Measurements from ENCODE around the gene PHLDB1.

Gene PHLDB1

DNA sequence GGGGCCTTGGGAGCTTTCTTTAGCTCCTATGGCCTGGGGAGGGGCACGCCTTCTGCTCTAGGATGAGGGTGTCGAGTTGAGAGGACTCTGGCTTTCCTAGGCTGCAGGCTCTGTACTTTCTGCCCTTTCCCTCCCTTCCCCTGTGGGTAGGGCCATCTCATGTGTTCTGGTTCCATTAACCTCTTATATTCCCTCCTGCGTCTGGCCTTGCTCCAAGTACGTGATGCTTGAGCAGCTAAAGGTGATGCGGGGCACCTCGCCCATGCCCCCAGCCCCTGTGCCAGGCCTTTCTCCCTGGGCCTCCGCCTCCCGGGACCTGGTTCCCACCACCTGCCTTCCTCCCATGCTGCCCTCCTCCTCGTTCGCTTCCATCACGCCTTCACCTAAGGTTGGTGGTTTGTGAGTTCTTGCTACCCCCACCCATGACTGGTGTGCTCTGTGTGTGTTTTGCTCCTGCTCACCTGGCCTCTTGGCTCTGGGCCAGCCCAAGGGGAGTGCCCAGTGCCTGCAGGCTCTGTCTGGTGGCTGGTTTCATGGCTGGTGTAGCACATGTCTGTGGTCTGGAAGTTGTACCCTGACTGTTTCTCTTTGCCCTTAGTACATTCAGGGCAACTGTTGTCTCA is 34.1 kb downstream of the PHLDB1 start:
- no peak for DNase-seq

DNA sequence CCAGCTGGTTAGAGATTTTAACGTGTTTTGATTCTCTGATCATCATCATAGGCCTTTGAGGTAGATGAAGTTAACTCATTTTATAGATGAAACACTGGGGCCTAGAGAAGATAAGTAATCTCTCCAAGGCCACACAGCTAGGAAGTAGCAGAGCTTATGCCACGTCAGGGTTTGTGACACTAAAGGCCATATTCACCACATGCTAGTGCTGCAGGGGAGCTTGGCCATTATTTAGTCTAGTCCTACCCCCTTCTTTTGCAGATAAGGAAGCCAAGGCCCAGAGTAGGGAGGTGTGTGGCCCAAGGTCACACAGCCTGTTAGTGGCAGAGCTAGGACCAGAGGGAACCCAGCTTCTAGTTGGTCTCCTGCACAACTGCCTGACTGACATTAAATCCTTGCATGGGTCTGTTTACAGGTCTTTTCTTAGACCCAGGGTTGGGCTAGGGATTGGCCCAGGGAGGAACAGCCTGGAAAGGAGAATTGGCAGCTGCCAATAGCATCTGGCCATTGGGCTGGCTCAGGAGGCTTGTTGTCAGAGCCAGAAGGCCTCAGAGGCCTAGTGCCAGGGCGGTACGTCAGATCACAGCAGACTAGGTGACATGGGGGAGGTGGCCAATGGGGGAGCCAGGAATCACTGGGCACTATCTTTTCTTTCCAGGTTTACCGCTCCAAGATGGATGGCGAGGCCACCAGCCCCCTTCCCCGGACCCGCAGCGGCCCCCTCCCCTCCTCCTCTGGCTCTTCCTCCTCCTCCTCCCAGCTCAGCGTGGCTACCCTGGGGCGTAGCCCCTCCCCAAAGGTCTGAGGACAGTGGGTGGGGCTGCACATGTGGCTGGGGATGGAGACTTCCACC is 36.0 kb downstream of the PHLDB1 start:
- no peak for DNase-seq

DNA sequence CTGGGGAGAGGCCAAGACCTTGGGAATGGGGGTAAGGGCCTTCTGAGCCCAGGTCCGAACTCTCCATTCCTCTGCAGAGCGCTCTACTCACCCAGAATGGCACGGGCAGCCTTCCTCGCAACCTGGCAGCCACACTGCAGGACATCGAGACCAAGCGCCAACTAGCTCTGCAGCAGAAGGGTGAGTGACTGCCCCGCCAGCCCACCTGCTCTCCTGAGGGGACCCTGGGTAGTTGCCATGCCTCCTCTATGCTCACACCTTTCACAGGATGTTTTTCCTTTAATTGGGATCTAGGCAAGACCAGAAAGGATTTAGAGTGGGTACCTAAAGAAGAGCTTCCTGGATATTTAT is 36.6 kb downstream of the PHLDB1 start:
- no peak for DNase-seq

DNA sequence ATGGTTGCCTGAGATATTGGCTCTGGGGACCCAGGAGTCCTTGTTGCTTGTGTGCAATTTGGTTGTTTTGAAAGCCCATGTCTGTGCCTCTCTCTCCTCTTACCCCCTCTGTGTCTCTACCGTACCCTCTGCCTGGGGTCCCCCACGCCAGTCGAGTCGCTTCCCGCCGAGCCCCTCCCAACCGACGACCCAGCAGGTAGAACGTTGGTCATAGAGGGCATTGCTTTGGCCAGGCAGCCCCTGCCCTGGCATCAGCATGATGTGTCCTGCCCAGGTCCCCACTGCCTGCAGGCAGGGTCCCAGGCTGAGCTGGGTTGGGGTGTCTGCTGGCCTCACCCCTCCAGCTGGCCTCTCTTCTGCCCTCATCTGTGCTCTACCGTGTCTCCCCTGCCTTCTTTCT is 37.1 kb downstream of the PHLDB1 start:
- DNase-seq, result no peak

DNA sequence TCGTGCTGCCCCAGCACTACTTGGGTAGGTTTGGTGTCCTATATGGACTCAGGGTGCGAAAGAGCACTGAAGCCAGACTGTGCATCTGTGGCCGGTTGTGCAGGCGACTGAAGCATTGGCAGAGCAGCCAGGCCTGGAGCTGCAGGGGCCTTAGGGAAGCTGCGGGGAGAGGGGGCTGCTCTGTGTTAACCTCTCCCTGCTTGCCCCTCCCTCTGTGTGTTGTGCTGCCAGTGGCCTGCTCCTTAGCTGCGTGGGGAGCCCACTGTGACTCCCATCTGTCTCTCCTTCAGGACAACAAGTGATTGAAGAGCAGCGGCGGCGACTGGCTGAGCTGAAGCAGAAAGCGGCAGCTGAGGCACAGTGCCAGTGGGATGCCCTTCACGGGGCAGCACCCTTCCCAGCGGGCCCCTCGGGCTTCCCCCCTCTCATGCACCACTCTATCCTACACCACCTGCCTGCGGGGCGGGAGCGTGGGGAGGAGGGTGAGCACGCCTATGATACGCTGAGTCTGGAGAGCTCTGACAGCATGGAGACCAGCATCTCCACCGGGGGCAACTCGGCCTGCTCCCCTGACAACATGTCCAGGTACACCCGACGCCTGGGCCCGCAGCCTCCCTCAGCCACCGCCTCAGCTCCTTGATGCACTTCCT is 37.8 kb downstream of the PHLDB1 start:
- DNase-seq, result no peak

DNA sequence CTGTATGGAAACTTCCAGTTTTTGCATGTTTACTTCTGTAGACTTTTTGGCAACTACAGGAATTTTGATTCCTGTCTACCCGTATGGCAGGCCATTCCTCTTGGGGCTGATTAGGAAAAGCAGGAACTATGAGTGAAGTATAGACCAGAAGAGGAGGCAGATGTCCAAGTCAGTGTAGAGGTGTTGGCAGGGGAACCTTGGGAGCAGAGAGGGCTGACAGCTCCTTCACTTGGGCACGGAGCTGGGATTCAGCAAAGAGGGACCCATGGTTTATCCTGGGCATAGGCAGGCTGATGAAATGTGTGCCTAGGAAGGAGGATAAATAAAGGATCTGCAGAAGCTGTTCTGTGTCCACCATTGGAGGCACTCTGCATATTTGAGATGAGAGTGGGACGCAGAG is 39.0 kb downstream of the PHLDB1 start:
- no peak for DNase-seq

DNA sequence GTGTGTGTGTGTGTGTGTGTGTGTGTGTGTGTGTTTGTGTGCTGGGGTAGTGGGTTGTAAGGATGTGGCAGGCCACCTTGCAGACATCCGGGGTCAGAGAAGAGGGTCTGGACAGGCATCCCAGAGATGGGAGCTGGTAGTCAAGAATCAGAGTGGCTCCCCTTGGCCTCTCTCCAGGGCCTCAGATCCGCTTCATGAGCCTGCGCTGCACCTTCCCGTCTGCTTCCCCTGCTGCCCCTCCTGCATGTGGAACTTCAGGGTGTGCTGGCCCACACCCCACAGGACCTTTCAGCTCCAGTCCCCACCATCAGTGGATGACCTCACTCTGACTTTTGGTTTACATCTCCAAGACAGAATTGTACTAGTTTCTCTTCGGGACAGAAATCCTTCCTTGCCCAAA is 40.9 kb downstream of the PHLDB1 start:
- DNase-seq, result no peak

DNA sequence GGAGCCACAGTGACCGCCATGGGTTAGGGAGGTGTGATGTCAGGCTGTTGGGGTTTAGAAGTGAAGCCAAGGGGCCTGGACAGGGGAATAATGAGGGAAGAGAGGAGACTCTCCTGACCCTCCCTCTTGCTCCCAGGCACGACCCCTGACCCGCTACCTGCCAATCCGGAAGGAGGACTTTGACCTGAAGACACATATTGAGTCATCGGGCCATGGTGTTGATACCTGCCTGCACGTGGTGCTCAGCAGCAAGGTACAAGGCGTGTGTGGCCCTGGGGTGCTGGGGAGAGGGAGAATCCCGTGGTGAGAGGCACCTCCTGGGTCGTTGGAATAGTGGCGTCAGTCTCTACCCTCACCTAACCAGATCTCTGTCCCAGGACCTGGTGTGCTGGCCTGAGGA is 42.5 kb downstream of the PHLDB1 start:
- no peak for DNase-seq

DNA sequence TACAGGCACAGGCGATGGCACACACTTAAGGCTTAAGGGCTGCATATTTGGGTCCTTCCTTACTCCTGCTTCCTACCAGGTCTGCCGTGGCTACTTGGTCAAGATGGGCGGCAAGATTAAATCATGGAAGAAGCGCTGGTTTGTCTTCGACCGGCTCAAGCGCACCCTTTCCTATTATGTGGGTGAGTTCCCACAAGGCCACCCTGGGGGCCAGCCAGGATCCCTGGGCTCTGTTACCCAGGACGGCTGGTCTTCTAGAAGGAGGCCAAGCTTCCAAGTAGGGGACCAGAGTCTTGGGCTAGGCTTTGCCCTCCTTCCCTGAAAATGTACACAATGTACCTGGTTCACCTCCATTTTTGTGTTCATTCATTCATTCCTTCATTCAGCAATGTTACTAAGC is 43.0 kb downstream of the PHLDB1 start:
- no peak for DNase-seq

DNA sequence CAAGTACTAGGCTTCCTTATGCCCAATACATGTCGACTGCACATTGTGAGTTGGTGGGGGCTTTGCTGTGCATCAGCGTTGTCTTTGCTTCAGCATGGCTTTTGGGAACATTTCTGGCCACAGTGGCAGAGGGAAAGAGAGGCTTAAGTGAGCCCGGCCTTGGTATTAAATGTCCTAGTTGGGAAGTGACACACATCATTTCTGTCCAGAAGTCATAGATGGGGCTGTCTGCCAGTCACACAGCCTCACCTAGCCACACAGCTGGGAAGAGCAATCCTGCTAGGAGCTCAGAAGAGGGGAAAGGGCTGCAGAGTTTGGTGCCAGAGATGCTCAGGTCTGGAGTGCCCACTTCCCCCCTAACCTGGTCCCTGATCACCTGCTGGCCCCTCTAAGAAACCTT is 44.4 kb downstream of the PHLDB1 start:
- no peak for DNase-seq

DNA sequence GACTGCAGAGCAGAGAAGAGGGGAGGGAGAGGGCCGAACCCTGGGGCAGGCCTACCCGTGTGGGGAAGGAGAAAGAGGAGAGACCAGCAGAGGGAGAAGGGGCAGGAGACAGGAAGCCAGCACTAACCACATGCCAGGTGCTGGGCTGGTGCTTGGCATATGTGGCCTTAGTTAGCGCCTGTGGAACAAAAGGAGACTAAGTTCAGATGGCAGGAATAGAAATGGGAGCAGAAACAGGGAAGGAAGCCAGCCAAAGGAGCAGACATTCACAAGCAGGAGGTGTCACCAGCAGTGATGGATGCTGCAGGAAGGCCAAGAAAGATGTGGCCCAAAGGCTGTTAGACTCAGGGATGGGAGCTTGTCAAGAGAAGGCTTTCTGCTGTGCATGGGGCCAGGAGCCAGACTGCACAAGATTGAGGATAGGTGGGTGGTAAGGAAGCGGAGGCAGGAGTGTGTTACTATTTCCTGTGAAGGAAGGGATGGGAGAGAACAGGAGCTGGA is 45.3 kb downstream of the PHLDB1 start:
- no peak for DNase-seq

DNA sequence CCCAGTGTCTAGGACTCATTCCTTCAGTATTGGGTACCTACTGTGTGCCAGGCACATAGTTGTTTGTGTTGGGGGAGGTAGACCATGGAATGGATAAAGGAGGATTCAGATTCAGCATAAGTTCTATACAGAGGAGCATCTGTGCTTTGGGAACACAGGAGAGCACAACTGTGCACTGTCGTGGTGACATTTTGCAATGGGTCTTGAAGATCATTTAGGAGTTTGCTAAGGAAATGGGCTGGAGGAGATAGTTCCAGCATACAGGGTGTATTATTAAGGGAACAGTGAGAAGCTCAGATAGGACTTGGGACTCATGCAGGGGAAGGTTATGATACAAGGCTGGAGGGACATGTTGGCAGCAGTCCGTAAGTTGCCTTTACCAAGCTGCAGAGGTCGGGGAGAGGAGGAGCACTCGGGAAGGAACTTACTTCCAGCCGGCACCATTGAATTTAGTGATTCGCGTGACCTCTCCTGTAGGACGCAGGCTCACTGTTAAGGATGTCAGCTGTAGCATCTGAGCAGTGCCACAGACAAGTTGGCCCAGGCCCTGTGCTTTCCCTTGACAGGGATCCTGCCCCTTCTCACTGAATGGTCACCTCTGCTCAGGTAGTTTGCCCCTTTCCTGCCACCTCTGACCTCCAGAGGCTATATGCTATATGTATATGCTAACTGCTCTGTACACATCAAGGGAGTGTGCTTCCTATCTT is 46.4 kb downstream of the PHLDB1 start:
- no peak for DNase-seq

DNA sequence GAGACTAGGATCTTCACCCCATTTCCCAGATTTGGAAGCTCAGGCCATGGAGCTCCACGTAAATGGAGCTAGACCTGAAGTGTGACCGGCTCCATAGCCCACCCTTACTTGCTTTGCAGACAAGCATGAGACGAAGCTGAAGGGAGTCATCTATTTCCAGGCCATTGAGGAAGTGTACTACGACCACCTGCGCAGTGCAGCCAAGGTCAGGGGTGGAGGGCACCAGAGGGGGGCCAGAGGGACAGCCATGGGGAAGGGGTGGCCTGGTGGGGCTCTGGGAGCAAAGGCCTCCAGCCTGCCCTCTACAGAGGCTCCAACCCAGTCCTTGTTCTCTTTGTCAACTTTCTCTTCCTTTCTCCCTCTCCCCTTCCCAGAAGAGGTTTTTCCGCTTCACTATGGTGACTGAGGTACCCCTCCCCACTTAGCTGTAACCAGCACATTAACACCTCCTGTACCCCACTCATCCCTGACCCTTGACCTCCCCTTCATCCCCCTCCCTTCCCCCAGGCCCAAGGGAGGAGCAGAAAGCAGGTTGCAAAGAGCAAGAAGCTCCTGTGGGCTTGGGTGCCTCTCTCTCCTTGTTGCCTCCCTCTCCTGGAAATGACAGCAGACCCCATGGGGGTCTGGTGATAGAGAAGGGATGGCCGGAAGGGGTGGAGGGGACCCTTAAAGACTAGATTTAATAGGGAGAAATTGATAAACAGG is 48.2 kb downstream of the PHLDB1 start:
- no peak for DNase-seq

DNA sequence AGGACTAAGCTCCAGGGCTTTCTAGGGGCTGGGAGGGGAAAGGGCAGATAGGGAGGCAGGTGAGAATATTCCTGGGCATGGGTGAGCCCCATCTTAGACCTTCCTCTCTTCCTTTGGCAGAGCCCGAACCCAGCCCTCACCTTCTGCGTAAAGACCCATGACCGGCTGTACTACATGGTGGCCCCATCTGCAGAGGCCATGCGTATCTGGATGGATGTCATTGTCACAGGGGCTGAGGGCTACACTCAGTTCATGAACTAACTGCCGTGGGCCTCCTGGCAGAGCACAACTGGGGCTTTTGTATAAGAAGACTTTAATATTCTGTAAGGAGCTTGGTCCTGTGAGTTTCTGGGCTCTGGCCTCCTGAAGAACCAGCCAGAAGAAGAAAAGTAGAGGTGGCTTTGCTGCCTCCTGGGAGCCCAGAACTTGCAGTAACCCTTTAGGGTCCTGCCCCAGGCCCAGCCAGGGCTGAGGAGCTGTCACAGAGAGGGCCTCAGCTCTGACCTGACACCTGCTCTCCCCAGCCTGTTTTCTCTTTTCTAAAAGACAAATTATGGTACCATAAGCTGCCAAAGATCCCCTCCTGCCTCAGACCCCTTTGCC is 49.2 kb downstream of the PHLDB1 start:
- DNase-seq, result no peak

DNA sequence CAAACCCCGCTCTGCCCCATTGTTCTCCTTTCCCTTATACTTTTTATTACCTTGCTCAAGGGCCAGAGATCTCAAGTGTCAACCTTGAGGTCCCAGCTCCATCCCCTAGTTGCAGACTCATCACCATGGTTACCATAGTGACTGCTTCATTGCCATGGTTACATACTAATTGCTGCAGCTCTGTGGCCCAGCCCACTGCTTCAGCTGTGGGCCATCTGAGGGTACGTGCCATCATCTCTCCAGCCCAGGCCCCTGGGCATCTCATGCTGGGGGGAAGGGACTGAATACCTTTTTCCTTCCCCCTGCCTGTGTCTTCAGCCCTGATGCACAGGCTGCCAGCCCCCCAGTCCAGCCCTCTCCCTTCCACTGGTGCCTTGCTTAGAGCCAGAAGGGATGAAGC is 49.8 kb downstream of the PHLDB1 start:
- no peak for DNase-seq

DNA sequence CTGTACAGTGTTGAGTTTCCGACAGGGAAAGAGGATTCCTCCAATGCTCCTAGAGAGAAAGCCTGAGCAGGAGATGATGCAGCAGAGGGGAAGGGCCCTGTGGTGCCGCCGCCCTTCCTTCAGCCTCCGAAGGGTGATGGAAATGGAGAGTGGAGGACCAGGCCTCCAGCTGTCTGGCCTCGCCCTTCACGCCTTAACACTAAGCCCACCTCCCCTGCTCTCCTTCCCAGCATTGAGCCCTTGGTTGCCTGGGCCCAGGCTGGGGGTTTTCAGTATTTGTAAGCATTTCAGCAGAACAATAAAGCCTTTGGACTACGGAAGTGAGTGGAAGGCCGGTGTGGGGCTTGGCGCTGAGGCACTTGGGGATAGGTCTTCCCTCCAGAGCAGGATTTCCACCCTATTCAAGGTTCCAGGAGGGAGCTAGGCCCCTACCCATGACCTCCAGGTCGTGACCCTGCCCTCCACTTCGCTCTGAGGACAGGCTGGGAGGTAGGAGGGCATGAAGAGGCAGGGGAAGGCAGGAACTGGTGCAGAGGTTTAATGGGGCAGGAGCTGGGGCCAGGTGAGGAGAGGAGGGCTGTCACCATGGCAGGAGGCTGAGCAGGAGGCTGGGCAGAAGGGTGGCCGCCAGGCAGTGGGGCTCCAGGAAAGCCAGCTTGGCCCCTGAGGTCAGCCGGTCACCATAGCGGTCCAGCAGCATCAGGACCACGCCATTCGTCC is 50.5 kb downstream of the PHLDB1 start:
- no peak for DNase-seq

DNA sequence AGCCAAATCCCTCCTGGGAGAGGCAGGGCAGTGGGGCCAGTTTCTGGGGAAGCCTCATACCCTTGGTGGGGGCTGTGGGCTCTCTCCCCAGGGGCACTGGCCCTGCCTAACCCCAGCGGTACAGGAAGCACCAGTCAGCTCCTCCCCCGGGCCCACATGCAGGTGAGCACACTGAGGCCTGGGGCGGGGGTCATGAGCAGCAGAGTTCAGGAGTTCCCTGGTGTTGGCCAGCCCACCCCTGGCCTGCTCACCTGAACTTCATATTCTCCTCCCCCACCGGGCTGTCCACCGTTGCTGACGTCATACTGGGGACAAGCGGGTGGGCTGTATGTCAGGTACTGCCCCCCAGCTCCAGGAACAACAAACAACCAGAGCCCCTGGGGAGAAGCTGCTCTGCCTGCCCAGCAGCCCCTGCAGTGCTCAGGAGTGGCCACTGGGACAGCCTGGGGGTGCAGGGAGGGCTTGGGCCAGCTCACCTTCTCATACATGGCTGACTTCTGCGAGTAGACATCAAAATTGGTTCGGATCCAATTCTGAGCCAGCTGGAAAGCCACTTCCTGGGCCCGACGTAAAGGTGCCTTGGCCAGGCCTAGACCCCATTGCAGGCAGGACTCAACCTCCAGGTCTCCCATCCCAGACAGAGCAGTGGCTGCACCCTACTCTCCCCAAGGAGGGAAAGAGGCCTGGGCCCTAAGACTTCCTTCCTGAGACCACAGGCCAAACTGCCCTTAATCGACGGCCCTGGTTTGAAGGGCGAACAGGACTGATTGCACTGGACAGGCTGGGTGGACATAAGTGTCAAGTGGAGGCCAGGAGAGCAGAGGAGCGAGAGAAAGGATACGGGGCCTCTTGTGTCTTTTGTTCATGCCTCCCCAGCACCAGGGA is 51.3 kb downstream of the PHLDB1 start:
- no peak for DNase-seq

DNA sequence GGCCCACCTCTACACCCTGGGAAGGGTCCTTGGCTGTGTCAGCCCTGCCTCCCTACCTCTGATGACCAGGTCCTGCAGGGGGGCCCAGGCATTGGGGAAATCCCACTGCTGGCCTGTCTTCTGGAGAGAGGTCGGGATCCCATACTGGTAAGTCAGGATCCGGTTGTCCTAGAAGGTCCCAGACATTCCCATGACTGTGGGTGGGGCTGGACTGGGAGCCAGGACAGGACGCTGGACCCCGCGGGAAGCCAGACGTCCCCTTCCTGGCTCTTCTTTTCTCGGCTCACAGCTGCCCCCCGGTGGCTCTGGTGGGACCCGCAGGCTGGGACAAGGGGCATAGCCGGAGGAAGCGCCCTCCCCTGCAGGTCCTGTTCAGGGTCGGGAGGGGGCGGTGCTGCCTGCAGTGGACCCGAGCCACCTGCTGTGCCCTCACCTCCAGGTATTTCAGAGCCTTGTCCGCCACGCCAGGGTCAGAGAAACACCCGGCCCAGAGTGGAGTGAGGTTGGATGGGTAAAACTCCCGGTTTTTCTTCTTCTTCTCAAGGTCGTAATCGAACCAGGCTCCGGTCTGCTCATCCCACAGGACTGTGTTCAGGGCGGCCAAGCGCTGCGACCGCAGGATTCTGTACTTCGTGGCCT is 52.0 kb downstream of the PHLDB1 start:
- DNase-seq, result peak; percentile 90

DNA sequence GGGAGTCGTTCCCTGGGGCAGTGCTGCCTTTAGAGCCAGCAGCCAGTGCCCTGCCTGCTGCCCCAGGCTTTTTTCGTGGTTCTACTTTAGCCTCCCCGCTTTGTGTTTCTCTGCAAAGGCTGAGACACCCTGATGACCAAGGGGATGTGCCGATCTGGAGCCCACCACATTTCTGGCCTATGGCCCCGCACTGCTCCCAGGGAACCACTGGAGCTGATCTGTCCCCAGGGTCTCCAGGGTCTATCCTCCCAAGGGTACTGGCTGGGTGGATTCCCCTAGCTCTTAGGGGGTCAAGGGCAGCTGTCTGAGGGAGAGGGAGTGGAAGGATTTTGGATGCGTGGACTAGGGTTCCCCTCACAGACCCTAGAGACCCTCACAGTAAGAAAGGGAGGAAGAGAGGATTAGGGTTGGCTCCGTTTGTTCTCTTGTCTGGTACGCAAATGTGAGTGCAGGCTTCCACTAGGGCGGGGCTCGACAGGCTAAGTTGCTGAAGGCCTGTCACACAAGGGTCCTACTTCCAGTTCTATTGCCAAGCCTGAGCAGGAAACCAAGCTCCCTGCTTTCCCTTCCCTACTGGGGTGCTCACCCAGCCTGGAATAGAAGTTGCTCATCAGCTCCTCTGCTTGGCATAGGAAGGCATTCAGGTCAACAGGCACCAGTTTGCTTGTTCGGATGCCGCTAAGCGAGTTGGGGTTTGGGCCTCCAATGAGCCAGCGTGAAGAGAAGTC is 52.7 kb downstream of the PHLDB1 start:
- no peak for DNase-seq
